ENCODE measurements around the gene ROR1.

Gene ROR1

GRCh38 chr1:63887809-63888208 is 114.0 kb downstream of the ROR1 start:
- TF ChIP-seq REST (IDR thresholded peaks at IDR 0.05; ENCODE audit: insufficient read depth in 1 of 2, low read depth in 2 of 2, low read length in 2 of 2) (no peak), FOXP2 (optimal IDR thresholded peaks at IDR 0.05; ENCODE audit: borderline replicate concordance, extremely low read depth, extremely low read length, insufficient read depth) (no peak), TAF1 (IDR thresholded peaks at IDR 0.05; ENCODE audit: borderline replicate concordance, insufficient read depth, low read length) (no peak), SIN3A (IDR thresholded peaks at IDR 0.05; ENCODE audit: borderline replicate concordance, insufficient read depth, low read length) (no peak), POLR2AphosphoS5 (IDR thresholded peaks at IDR 0.05; ENCODE audit: low read depth, low read length) (no peak)

DNA sequence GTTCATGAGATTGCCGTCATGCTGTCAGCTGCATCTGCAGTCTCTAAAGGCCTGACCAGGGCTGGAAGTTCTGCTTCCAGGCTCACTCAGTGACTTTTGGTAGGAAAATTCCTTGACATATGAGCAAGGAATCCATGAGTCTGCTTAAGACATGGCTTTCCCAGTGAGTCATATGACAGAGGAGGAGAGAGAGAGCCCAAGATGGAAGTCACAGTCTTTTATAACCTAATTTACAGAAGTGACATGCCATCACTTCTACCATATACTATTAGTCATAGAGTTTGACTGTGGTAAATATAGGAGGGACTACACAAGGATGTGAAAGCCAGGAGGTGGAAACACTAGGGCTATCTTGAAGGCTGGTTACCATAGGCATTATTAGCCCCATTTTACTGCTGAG is 115.2 kb downstream of the ROR1 start:
- TF ChIP-seq SIN3A (IDR thresholded peaks at IDR 0.05; ENCODE audit: borderline replicate concordance, insufficient read depth, low read length) (no peak), REST (IDR thresholded peaks at IDR 0.05; ENCODE audit: insufficient read depth in 1 of 2, low read depth in 2 of 2, low read length in 2 of 2) (no peak), TAF1 (IDR thresholded peaks at IDR 0.05; ENCODE audit: borderline replicate concordance, insufficient read depth, low read length) (no peak), FOXP2 (optimal IDR thresholded peaks at IDR 0.05; ENCODE audit: borderline replicate concordance, extremely low read depth, extremely low read length, insufficient read depth) (no peak), POLR2AphosphoS5 (IDR thresholded peaks at IDR 0.05; ENCODE audit: low read depth, low read length) (no peak)

GRCh38 chr1:63890468-63890867 is 116.7 kb downstream of the ROR1 start:
- TF ChIP-seq FOXP2 (optimal IDR thresholded peaks at IDR 0.05; ENCODE audit: borderline replicate concordance, extremely low read depth, extremely low read length, insufficient read depth): no peak

GRCh38 chr1:63891060-63891690 is 117.4 kb downstream of the ROR1 start:
- TF ChIP-seq TAF1 (IDR thresholded peaks at IDR 0.05; ENCODE audit: borderline replicate concordance, insufficient read depth, low read length): no peak
- no peak for TF ChIP-seq FOXP2 (optimal IDR thresholded peaks at IDR 0.05; ENCODE audit: borderline replicate concordance, extremely low read depth, extremely low read length, insufficient read depth)
- TF ChIP-seq REST (IDR thresholded peaks at IDR 0.05; ENCODE audit: insufficient read depth in 1 of 2, low read depth in 2 of 2, low read length in 2 of 2): no peak
- TF ChIP-seq SIN3A (IDR thresholded peaks at IDR 0.05; ENCODE audit: borderline replicate concordance, insufficient read depth, low read length): no peak
- TF ChIP-seq POLR2AphosphoS5 (IDR thresholded peaks at IDR 0.05; ENCODE audit: low read depth, low read length): no peak

DNA sequence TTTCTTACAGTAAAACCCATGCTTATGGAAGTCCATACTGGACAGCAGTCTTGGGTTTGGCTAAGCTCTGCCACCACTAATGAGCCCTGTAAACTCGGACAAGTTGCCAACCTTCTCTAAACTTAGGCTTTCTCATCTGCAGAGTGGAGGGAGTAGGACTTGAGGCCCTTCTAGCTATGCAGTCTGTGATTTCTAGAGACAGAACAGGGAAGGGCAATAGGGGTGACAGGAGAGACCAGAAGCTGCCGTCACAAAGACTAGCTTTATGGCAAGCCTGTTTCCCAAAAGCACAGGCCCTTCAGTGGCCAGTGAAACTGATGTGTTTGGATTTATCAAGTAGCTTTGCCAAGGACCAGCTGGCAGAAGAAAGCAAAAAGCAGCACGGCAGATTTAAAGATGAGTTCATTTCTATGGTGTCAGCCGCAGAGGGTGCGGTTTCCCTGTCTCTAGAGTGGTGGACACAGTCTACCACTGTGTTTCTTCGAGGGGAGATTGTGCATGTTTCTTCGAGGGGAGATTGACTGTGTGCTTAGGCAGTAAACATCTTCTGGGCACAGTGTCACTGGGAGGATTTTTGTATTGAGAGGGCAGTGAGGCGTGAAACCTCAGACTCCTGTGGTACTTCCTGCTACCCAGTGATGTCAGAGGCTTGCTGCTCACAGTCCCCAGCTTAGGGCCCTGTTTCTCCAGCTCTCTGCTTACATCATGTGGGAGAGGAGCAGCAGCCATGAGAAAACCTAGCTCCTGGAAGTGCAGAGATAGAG is 119.0 kb downstream of the ROR1 start:
- TF ChIP-seq TAF1 (IDR thresholded peaks at IDR 0.05; ENCODE audit: borderline replicate concordance, insufficient read depth, low read length): no peak
- peak; percentile 62 for TF ChIP-seq FOXP2 (optimal IDR thresholded peaks at IDR 0.05; ENCODE audit: borderline replicate concordance, extremely low read depth, extremely low read length, insufficient read depth)

GRCh38 chr1:63893976-63894375 is 120.2 kb downstream of the ROR1 start:
- no peak for TF ChIP-seq POLR2AphosphoS5 (IDR thresholded peaks at IDR 0.05; ENCODE audit: low read depth, low read length)
- TF ChIP-seq SIN3A (IDR thresholded peaks at IDR 0.05; ENCODE audit: borderline replicate concordance, insufficient read depth, low read length): no peak
- TF ChIP-seq TAF1 (IDR thresholded peaks at IDR 0.05; ENCODE audit: borderline replicate concordance, insufficient read depth, low read length): no peak
- no peak for TF ChIP-seq FOXP2 (optimal IDR thresholded peaks at IDR 0.05; ENCODE audit: borderline replicate concordance, extremely low read depth, extremely low read length, insufficient read depth)
- TF ChIP-seq REST (IDR thresholded peaks at IDR 0.05; ENCODE audit: insufficient read depth in 1 of 2, low read depth in 2 of 2, low read length in 2 of 2): no peak
